Measurements from ENCODE around the gene PTPN1. TPM values are rescaled to one million over a fixed set of nuclear protein-coding genes. Genes with fewer than 3 reads are reported as not detected.

Gene PTPN1
- polyA plus RNA-seq, 1 of the 3 experiments (the other 2 are of a cell fraction): 23.6 TPM

- Histone ChIP-seq H3F3A (replicated peaks; ENCODE audit: insufficient read depth) (peaks cover 20% of the 10 kb centered on the region), H3K4me1 (ENCODE audit: control insufficient read depth in 1 of 2, insufficient read depth in 2 of 2, low read depth in 1 of 2, low read length in 1 of 2) (peaks cover 4 to 16% of the 10 kb centered on the region in 2 experiments), H3K9me2 (no peaks in the 10 kb centered on the region), H3K27ac (ENCODE audit: low read depth in 2 of 2, low read length in 1 of 2) (no peak overlapping the region), H3K79me2 (ENCODE audit: insufficient read depth) (peaks cover 93% of the 10 kb centered on the region), H3K4me3 (ENCODE audit: low read depth in 2 of 2, low read length in 1 of 2) (no peak overlapping the region), H3K9me3 (no peaks in the 10 kb centered on the region), H3K36me3 (replicated peaks in 1 of 2; ENCODE audit: control insufficient read depth in 1 of 2, insufficient read depth in 2 of 2, low read length in 1 of 2) (peaks cover 2 to 13% of the 10 kb centered on the region in 2 experiments), H3K9ac (no peak overlapping the region), H3K4me2 (no peak overlapping the region), H4K20me1 (ENCODE audit: insufficient read depth) (peaks cover 14% of the 10 kb centered on the region), H2AFZ (ENCODE audit: low read depth) (no peak overlapping the region), H3K27me3 (ENCODE audit: insufficient read depth) (no peaks in the 10 kb centered on the region)
- CTCF ChIA-PET: no interaction called here
- POLR2A ChIA-PET: no interaction called here
- WGBS (ENCODE audit: low lambda C conversion rate): 100% methylated on average over 5 of the region's 5 CpGs
- no peak for TF ChIP-seq POLR2AphosphoS5 (IDR thresholded peaks at IDR 0.05; ENCODE audit: low read depth, low read length)
- TF ChIP-seq FOSL2 (IDR thresholded peaks at IDR 0.05; ENCODE audit: borderline replicate concordance, low read depth): no peak
- TF ChIP-seq EP300 (IDR thresholded peaks at IDR 0.05; ENCODE audit: borderline replicate concordance in 1 of 2, low read depth in 1 of 2, low read length in 1 of 2): no peak
- TF ChIP-seq REST (IDR thresholded peaks at IDR 0.05; ENCODE audit: low read depth, low read length): no peak
- no peak for TF ChIP-seq TAF1 (IDR thresholded peaks at IDR 0.05; ENCODE audit: borderline replicate concordance, low read depth, low read length)
- TF ChIP-seq GABPA (IDR thresholded peaks at IDR 0.05; ENCODE audit: low read depth): no peak
- DNase-seq: no peak
Measured at GRCh38 chr20:50545126-50545525, 34.9 kb downstream of the PTPN1 start.

- ChIA-PET POLR2A (no interaction called here), CTCF (interaction anchor here (1.4 kb wide), 1 partner anchor 9 kb away, joined by 3 read pairs; no protein-coding TSS in a partner anchor)
- no peak for TF ChIP-seq NRF1 (IDR thresholded peaks at IDR 0.05; ENCODE audit: low read depth, low read length)
- TF ChIP-seq TAF1 (IDR thresholded peaks at IDR 0.05; ENCODE audit: borderline replicate concordance, low read depth, low read length): no peak
- no peak for TF ChIP-seq USF2 (IDR thresholded peaks at IDR 0.05; ENCODE audit: borderline replicate concordance, low read depth, low read length)
- WGBS (ENCODE audit: low lambda C conversion rate): 83% methylated on average over 5 of the region's 5 CpGs
- Histone ChIP-seq H3K9me3 (no peaks in the 10 kb centered on the region), H3K4me3 (ENCODE audit: low read depth in 2 of 2, low read length in 1 of 2) (no peak overlapping the region), H4K20me1 (ENCODE audit: insufficient read depth) (peaks cover 6% of the 10 kb centered on the region), H3K9me2 (no peaks in the 10 kb centered on the region), H3K27ac (ENCODE audit: low read depth in 2 of 2, low read length in 1 of 2) (no peak overlapping the region), H3K79me2 (ENCODE audit: insufficient read depth) (peaks cover 91% of the 10 kb centered on the region), H3K4me1 (ENCODE audit: control insufficient read depth in 1 of 2, insufficient read depth in 2 of 2, low read depth in 1 of 2, low read length in 1 of 2) (peaks cover 0 to under 1% of the 10 kb centered on the region in 2 experiments; a peak in 3 of 4 replicates), H3K36me3 (replicated peaks in 1 of 2; ENCODE audit: control insufficient read depth in 1 of 2, insufficient read depth in 2 of 2, low read length in 1 of 2) (peaks cover 8 to 14% of the 10 kb centered on the region in 2 experiments), H3F3A (replicated peaks; ENCODE audit: insufficient read depth) (peaks cover 11% of the 10 kb centered on the region), H3K4me2 (peak overlapping the region; percentile 38; the same call in 1 of the 2 replicates), H2AFZ (ENCODE audit: low read depth) (no peak overlapping the region), H3K9ac (no peak overlapping the region), H3K27me3 (ENCODE audit: insufficient read depth) (no peaks in the 10 kb centered on the region)
- DNase-seq: no peak
Measured at GRCh38 chr20:50546729-50547314, 36.6 kb downstream of the PTPN1 start.
